B cell (primary cell): ENCODE data around the gene SMARCAD1. TPM values are rescaled to one million over a fixed set of nuclear protein-coding genes. Genes with fewer than 3 reads are reported as not detected.

Experiments used
- ATAC-seq: fragments of 200-7000 bp; cut with Tn5 transposase; one replicate; pipeline ENCODE4 v1.10.0; 2021; ENCODE audit warnings: low read depth, mild to moderate bottlenecking, moderate number of reproducible peaks, moderate library complexity
- CTCF ChIA-PET: fragments of 350-600 bp; sonication (Branson Sonifier 250); formaldehyde crosslinking; loops from one replicate; lab custom pipeline; 2021; ENCODE audit warnings: antibody characterized with exemption, inconsistent platforms; lab: Charles Lee
- POLR2A ChIA-PET: fragments of 350-600 bp; sonication (Branson Sonifier 250); formaldehyde crosslinking; loops from one replicate; lab custom pipeline; 2021; ENCODE audit warnings: antibody characterized with exemption; lab: Charles Lee
- DNase-seq: peaks from one replicate; pipeline ENCODE4 v3.0.0; 2013
- H2AFZ ChIP-seq: 2 replicates; pipeline ENCODE4 v1.6.1; 2012; ENCODE audit warnings: mild to moderate bottlenecking, low read depth, low read length; ENCODE audit not compliant: insufficient read depth, poor library complexity, severe bottlenecking
- H3K27ac ChIP-seq, 2 donors: 1 replicate in 1 of 2; 2 replicates in 1 of 2; pipeline ENCODE4 v1.5.1; 2012 to 2013; ENCODE audit warnings: low read length in 2 of 2, mild to moderate bottlenecking in 2 of 2, moderate library complexity in 1 of 2
- H3K27me3 ChIP-seq, 4 experiments: fragments of 200-600 bp in 1 of 4; sonication (generic) in 1 of 4; replicated peaks in 1 of 4; 1 replicate in 2 of 4; 2 replicates in 2 of 4; pipeline versions ENCODE4 v1.6.1 to v1.7.0; 2013 to 2016; ENCODE audit warnings: low read length in 3 of 4, mild to moderate bottlenecking in 2 of 4, mixed read lengths in 1 of 4, moderate library complexity in 1 of 4; ENCODE audit not compliant: insufficient read depth in 4 of 4, control insufficient read depth in 3 of 4; ENCODE audit errors: control extremely low read depth in 1 of 4
- H3K36me3 ChIP-seq, 2 experiments: replicated peaks in 1 of 2; 1 replicate in 1 of 2; 2 replicates in 1 of 2; pipeline versions ENCODE4 v1.6.1 to v1.7.1; 2013; ENCODE audit warnings: low read length in 1 of 2; ENCODE audit not compliant: insufficient read depth in 2 of 2, control insufficient read depth in 1 of 2; ENCODE audit errors: control extremely low read depth in 1 of 2, extremely low read depth in 1 of 2
- H3K4me1 ChIP-seq, 2 donors: fragments of 200-600 bp in 1 of 2; sonication (generic) in 1 of 2; 1 replicate in 1 of 2; 2 replicates in 1 of 2; pipeline versions ENCODE4 v1.5.1 to v1.6.1; 2013 to 2017; ENCODE audit warnings: low read length in 2 of 2; ENCODE audit not compliant: control insufficient read depth in 2 of 2, insufficient read depth in 2 of 2
- H3K4me2 ChIP-seq: replicated peaks from 2 replicates; pipeline ENCODE3; 2012; ENCODE audit warnings: mild to moderate bottlenecking, low read depth, low read length; ENCODE audit not compliant: poor library complexity, severe bottlenecking
- H3K4me3 ChIP-seq, 5 experiments: fragments of 200-600 bp in 1 of 5; sonication (generic) in 1 of 5; 1 replicate in 3 of 5; 2 replicates in 2 of 5; pipeline versions ENCODE4 v1.5.1 to v1.7.0; 2011 to 2016; ENCODE audit warnings: low read length in 4 of 5, mild to moderate bottlenecking in 4 of 5, low read depth in 2 of 5, control low read depth in 1 of 5, moderate library complexity in 1 of 5; ENCODE audit not compliant: insufficient read depth in 1 of 5; ENCODE audit errors: control extremely low read depth in 1 of 5, extremely low read depth in 1 of 5
- H3K79me2 ChIP-seq: fragments of 200-600 bp; sonication (generic); one replicate; pipeline ENCODE4 v1.6.0; 2016; ENCODE audit warnings: low read length; ENCODE audit not compliant: control insufficient read depth, insufficient read depth
- H3K9ac ChIP-seq: fragments of 200-600 bp; sonication (generic); 2 replicates; pipeline ENCODE4 v1.6.1; 2017; ENCODE audit warnings: mild to moderate bottlenecking, low read length, moderate library complexity
- H3K9me3 ChIP-seq, 3 donors: one replicate each; pipeline versions ENCODE4 v1.6.1 to v1.7.1; 2013; ENCODE audit warnings: low read length in 2 of 3; ENCODE audit not compliant: control insufficient read depth in 2 of 3, insufficient read depth in 1 of 3; ENCODE audit errors: control extremely low read depth in 1 of 3
- H4K20me1 ChIP-seq: 2 replicates; pipeline ENCODE4 v1.6.0; 2012; ENCODE audit warnings: mild to moderate bottlenecking, low read length; ENCODE audit not compliant: insufficient read depth, control insufficient read depth, poor library complexity, severe bottlenecking
- H3K27ac Mint-ChIP-seq: one replicate; pipeline ENCODE4 v1.8.0; 2021; ENCODE audit warnings: mixed read lengths
- H3K27me3 Mint-ChIP-seq: one replicate; pipeline ENCODE4 v1.8.0; 2021; ENCODE audit warnings: mixed read lengths
- H3K4me1 Mint-ChIP-seq: one replicate; pipeline ENCODE4 v1.8.0; 2021; ENCODE audit warnings: mixed read lengths
- H3K4me3 Mint-ChIP-seq: one replicate; pipeline ENCODE4 v1.8.0; 2021; ENCODE audit warnings: mixed read lengths
- H3K9me3 Mint-ChIP-seq: one replicate; pipeline ENCODE4 v1.8.0; 2022; ENCODE audit warnings: mixed read lengths; ENCODE audit not compliant: insufficient read depth
- EZH2 ChIP-seq: IDR thresholded peaks from 2 replicates; pipeline ENCODE4 v1.6.1; 2012; ENCODE audit warnings: borderline replicate concordance, low read depth, mild to moderate bottlenecking, moderate library complexity, low read length; ENCODE audit not compliant: insufficient read depth, poor library complexity, severe bottlenecking
- WGBS: methylation state at CpG from one replicate; pipeline ENCODE4 v1.1.5; 2013; ENCODE audit warnings: missing lambda C conversion rate; ENCODE audit not compliant: insufficient coverage; 5-methylcytosine and 5-hydroxymethylcytosine counted together
- intact Hi-C: fragments of 100-400 bp; cut with micrococcal nuclease; formaldehyde crosslinking; loops from one replicate; pipeline ENCODE4 v1.10.0; 2022
- polyA plus RNA-seq: library from polyadenylated mRNA; depleted of rRNA; stranded (reverse); fragments of >200 nt; gene quantifications from 2 replicates; pipeline ENCODE4 v1.2.3, GENCODE V29; 2012
- total RNA-seq, 2 donors: library from RNA; stranded (reverse); fragments of 120-200 nt in 1 of 2; gene quantifications; 1 replicate in 1 of 2; 2 replicates in 1 of 2; pipeline versions ENCODE4 v1.2.3 to v1.2.4, GENCODE V29; 2013 to 2022
- TF ChIP-seq, protein P1 (sequence below): fragments of 200-600 bp; IDR thresholded peaks from one replicate; pipeline ENCODE4 v1.8.0; 2022; ENCODE audit warnings: antibody characterized with exemption, mild to moderate bottlenecking

The SMARCAD1 gene
- total and polyA plus RNA-seq, 2 donors (not counting 1 experiment from before 2014, with no cell fraction given): 8.2 to 26.7 TPM

DNA sequence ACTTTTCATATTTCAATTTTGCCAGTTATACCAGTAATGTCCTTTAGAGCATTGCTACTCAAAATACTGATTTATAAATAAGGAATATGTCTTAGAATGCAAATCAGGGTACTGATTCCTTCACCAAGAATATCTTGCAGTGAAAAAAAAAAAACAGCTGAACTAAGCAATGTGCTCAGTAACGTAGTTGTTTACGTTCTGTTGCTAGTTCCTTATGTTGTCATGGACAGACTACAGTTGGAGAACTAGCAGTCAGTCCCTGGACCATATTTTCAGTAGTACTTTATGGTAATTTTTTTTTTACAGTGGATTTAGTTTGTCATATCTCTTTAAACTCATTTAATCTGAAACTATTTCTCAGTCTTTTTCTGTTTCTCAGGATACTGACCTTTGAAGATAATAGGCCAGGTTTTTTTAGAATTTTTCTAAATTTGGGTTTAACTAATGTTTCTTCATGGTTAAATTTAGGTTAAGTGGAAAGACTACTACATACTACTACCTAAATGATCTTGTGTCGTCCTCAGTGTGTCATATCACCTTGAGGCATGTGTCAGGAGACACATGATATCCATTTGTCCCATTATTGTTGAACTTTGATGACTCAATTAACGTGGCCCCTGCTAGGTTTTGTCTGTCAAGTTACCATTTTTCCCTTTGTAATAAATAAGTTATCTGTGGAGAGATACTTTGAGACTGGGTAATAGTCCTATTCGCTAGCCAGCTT is 21.0 kb downstream of the SMARCAD1 start:
- Histone ChIP-seq H3K4me3 (no peak overlapping the region), H3K36me3 (peaks cover 2 to 8% of the 10 kb centered on the region in 2 experiments), H4K20me1 (peaks cover 9% of the 10 kb centered on the region), H3K4me1 (peaks cover 0 to 5% of the 10 kb centered on the region in 2 donors), H3K27me3 (no peaks in the 10 kb centered on the region), H3K27ac (no peak overlapping the region), H3K4me2 (no peak overlapping the region), H2AFZ (no peak overlapping the region), H3K79me2 (peaks cover 18% of the 10 kb centered on the region), H3K9me3 (no peaks in the 10 kb centered on the region), H3K9ac (no peak overlapping the region)
- DNase-seq (no peak), ATAC-seq (no peak)
- CTCF ChIA-PET: no interaction called here
- intact Hi-C loops: no loop called here
- Mint-ChIP-seq H3K4me1 (peaks cover 22% of the 10 kb centered on the region), H3K4me3 (no peak overlapping the region), H3K9me3 (no peaks in the 10 kb centered on the region), H3K27me3 (no peaks in the 10 kb centered on the region), H3K27ac (no peak overlapping the region)
- TF ChIP-seq, protein P1, sequence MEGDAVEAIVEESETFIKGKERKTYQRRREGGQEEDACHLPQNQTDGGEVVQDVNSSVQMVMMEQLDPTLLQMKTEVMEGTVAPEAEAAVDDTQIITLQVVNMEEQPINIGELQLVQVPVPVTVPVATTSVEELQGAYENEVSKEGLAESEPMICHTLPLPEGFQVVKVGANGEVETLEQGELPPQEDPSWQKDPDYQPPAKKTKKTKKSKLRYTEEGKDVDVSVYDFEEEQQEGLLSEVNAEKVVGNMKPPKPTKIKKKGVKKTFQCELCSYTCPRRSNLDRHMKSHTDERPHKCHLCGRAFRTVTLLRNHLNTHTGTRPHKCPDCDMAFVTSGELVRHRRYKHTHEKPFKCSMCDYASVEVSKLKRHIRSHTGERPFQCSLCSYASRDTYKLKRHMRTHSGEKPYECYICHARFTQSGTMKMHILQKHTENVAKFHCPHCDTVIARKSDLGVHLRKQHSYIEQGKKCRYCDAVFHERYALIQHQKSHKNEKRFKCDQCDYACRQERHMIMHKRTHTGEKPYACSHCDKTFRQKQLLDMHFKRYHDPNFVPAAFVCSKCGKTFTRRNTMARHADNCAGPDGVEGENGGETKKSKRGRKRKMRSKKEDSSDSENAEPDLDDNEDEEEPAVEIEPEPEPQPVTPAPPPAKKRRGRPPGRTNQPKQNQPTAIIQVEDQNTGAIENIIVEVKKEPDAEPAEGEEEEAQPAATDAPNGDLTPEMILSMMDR: no peak
- TF ChIP-seq EZH2: no peak
- 100% methylated on average over 3 of the region's 5 CpGs for WGBS
- POLR2A ChIA-PET: no interaction called here

DNA sequence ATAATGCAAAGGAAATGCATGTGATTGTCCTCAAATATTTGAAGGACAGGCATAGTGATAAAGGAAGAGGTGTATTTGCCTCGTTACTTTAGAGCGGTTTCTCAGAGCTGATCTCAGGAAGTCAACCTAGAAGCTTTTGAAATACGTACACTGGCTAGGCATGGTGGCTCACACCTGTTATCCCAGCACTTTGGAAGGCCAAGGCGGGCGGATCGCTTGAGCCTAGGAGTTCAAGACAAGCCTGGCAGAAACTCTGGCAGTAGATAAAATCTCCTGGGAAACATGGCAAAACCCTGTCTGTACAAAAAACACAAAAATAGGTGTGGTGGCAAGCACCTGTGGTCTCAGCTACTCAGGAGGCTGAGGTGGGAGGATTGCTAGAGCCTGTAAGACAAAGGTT is 24.9 kb downstream of the SMARCAD1 start:
- H3K4me3 Mint-ChIP-seq: no peak overlapping the region
- no peaks in the 10 kb centered on the region for H3K27me3 ChIP-seq
- intact Hi-C loops: no loop called here

More for the DNA sequence above, 24.9 kb downstream of the SMARCAD1 start:
- no peaks in the 10 kb centered on the region for H4K20me1 ChIP-seq
- H3K79me2 ChIP-seq: peaks cover 6% of the 10 kb centered on the region
- H3K9ac ChIP-seq: no peak overlapping the region
- H3K4me2 ChIP-seq: no peak overlapping the region
- no peak overlapping the region for H3K4me3 ChIP-seq
- no peak overlapping the region for H3K27ac ChIP-seq
- H3K9me3 ChIP-seq: no peaks in the 10 kb centered on the region
- DNase-seq (no peak), ATAC-seq (no peak)
- Mint-ChIP-seq H3K27me3 (no peaks in the 10 kb centered on the region), H3K4me1 (no peaks in the 10 kb centered on the region), H3K9me3 (no peaks in the 10 kb centered on the region), H3K27ac (no peak overlapping the region)
- ChIA-PET CTCF (no interaction called here), POLR2A (no interaction called here)
- peaks cover 5 to 7% of the 10 kb centered on the region in 2 experiments for H3K36me3 ChIP-seq
- 98% methylated on average over 6 of the region's 6 CpGs for WGBS
- no peaks in the 10 kb centered on the region for H3K4me1 ChIP-seq
- TF ChIP-seq, protein P1: no peak
- TF ChIP-seq EZH2: no peak
- no peak overlapping the region for H2AFZ ChIP-seq
